IMR-90 (cell line): Measurements from ENCODE around the gene PRKAR2A.

ENCODE experiments used
- RAD21 ChIP-seq: IDR thresholded peaks from 2 replicates; pipeline ENCODE4 v1.6.1; 2012; ENCODE audit warnings: low read length, improper control_type of control experiment
- TF ChIP-seq, protein P1 (sequence below): conservative IDR thresholded peaks from 2 replicates; pipeline ENCODE4 v1.5.1; 2012; ENCODE audit warnings: mild to moderate bottlenecking, low read depth, low read length, improper control_type of control experiment

DNA sequence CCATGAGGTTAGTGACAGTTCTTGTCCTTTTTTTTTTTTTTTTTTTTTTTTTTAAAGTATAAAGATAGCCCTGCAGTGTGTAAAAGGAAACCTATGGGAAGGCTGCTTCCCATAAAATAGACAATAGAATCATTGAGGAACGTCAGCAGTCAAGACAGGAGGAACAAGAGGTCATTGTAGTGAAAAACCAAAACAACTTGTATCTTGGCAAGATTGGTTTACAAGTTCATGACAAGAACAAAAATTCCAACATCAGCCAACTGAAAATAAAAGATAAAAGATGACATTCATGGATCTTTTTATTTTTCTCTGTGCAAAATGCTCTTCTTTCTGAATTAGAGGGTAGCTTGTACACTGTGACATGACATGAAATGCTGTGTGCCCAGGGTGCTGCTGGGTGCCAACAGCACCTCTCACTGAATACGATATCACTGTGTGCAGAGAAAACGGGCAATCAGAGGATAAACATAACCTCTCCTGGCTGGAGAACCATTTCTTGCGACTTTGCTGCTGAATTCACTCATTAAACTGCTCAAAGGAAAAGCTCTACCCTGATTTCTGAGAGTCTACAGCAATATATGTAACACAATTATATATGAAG is 100.6 kb downstream of the PRKAR2A start:
- TF ChIP-seq, protein P1, sequence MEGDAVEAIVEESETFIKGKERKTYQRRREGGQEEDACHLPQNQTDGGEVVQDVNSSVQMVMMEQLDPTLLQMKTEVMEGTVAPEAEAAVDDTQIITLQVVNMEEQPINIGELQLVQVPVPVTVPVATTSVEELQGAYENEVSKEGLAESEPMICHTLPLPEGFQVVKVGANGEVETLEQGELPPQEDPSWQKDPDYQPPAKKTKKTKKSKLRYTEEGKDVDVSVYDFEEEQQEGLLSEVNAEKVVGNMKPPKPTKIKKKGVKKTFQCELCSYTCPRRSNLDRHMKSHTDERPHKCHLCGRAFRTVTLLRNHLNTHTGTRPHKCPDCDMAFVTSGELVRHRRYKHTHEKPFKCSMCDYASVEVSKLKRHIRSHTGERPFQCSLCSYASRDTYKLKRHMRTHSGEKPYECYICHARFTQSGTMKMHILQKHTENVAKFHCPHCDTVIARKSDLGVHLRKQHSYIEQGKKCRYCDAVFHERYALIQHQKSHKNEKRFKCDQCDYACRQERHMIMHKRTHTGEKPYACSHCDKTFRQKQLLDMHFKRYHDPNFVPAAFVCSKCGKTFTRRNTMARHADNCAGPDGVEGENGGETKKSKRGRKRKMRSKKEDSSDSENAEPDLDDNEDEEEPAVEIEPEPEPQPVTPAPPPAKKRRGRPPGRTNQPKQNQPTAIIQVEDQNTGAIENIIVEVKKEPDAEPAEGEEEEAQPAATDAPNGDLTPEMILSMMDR = no peak
- no peak for TF ChIP-seq RAD21
